Effector memory CD4-positive, alpha-beta T cell (primary cell): ENCODE measurements around the gene ITGB1BP1.

Experiments
- DNase-seq, 3 donors: peaks; one replicate each; pipeline ENCODE4 v3.0.0-alpha.2; 2020
- H3K27ac ChIP-seq: 2 replicates; pipeline ENCODE4 v1.7.0; 2013; ENCODE audit warnings: mild to moderate bottlenecking, low read length, moderate library complexity; ENCODE audit not compliant: insufficient read depth, poor library complexity, severe bottlenecking
- H3K27me3 ChIP-seq: replicated peaks from 2 replicates; pipeline ENCODE4 v1.7.0; 2013; ENCODE audit warnings: mild to moderate bottlenecking, low read length; ENCODE audit not compliant: insufficient read depth, control insufficient read depth, poor library complexity, severe bottlenecking
- H3K36me3 ChIP-seq: 2 replicates; pipeline ENCODE4 v1.7.0; 2013; ENCODE audit warnings: mild to moderate bottlenecking, low read length, moderate library complexity; ENCODE audit not compliant: control insufficient read depth, insufficient read depth
- H3K4me1 ChIP-seq: 2 replicates; pipeline ENCODE4 v1.7.0; 2013; ENCODE audit warnings: low read length, mild to moderate bottlenecking; ENCODE audit not compliant: control insufficient read depth, insufficient read depth, poor library complexity, severe bottlenecking
- H3K4me3 ChIP-seq: 2 replicates; pipeline ENCODE4 v1.7.0; 2013; ENCODE audit warnings: low read length, low read depth, mild to moderate bottlenecking; ENCODE audit not compliant: insufficient read depth, poor library complexity, severe bottlenecking
- H3K9me3 ChIP-seq: 2 replicates; pipeline ENCODE4 v1.7.0; 2013; ENCODE audit warnings: mild to moderate bottlenecking, low read length, moderate library complexity; ENCODE audit not compliant: control insufficient read depth

The ITGB1BP1 gene

DNA sequence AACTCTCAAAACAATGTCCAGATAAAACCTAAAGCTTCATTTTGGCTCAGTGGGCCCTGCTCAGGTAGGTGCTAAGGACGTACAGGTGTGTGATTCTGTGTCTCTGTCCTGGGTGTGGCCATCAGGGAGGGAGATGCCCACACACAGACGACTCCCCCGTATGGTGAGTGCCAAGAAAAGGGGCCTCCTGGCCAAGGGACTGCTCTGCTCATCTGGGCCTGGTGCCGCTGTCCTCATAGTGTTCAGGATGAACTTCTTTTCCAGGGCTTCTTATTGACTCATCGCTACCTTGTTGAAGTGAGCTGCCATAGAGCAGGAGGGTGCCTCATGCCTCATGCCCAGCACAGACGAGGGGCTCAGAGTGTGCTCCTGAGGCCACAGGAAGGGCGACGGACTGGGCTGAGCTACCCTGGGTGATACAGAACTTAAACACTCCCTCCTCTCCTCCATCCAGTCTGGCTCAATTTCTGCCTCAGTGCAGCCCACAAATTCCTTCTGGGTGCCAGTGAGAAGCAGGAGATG is 57.8 kb downstream of the ITGB1BP1 start:
- DNase-seq = no peak
- H3K4me3 ChIP-seq = no peak overlapping the region
- H3K9me3 ChIP-seq = no peaks in the 10 kb centered on the region
- no peaks in the 10 kb centered on the region for H3K27me3 ChIP-seq
- no peaks in the 10 kb centered on the region for H3K36me3 ChIP-seq
- no peaks in the 10 kb centered on the region for H3K4me1 ChIP-seq
- H3K27ac ChIP-seq = no peak overlapping the region

DNA sequence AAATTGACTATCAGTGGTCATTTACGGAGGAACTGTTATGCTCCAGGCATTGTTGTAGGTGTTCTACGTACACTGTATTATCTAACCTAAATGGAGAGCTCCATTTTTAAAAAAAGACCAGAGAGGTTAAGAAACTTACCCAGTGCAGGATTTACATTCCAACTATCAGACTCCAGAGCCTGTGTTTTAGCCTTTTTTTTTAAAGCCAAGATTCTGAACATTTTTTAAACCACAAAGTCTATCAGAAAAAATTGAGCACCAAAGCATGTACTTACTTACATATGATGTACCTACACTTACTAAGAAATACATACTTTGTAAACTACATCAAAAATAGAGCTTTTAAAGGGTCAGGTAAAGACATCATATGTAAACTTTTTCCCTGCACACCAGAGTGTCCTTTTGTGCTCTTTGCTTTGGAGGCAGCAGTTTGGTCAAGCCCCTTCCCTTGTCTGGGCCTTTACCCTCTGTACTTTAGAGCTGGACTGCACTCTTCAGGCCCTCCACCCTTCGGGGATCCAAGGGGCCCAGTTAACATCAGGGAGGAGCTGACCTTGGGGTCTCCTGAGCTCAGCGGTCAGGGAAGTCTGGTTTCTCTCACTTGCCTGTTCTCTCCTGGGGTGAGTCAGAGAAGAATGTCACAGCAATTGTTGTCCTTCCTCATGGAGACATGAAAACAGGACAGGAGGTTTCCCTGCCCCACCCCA is 58.4 kb downstream of the ITGB1BP1 start:
- Histone ChIP-seq H3K27me3 (no peaks in the 10 kb centered on the region), H3K36me3 (no peaks in the 10 kb centered on the region), H3K4me1 (no peaks in the 10 kb centered on the region), H3K9me3 (no peaks in the 10 kb centered on the region), H3K4me3 (no peak overlapping the region), H3K27ac (no peak overlapping the region)
- no peak for DNase-seq

DNA sequence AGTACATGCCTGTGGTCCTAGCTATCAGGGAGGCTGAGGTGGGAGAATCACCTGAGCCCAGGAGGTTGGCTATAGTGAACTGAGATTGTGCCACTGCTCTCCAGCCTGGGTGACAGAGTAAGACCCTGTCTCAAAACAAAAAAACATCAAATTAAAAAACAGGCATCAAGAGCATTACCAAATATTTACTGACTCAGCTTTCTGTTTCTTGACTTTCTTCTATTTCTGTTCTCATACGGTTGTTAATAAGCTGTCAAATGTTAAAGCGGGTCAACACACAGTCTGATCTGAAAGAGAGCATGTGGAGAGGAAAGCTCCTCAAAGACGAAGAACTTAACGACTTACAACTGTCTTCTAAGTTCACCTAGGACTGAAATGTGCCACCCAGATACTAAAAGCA is 59.0 kb downstream of the ITGB1BP1 start:
- H3K4me3 ChIP-seq = no peak overlapping the region
- H3K36me3 ChIP-seq = no peaks in the 10 kb centered on the region
- H3K4me1 ChIP-seq = no peaks in the 10 kb centered on the region
- H3K27me3 ChIP-seq = no peaks in the 10 kb centered on the region
- no peaks in the 10 kb centered on the region for H3K9me3 ChIP-seq
- H3K27ac ChIP-seq = no peak overlapping the region
- no peak for DNase-seq

DNA sequence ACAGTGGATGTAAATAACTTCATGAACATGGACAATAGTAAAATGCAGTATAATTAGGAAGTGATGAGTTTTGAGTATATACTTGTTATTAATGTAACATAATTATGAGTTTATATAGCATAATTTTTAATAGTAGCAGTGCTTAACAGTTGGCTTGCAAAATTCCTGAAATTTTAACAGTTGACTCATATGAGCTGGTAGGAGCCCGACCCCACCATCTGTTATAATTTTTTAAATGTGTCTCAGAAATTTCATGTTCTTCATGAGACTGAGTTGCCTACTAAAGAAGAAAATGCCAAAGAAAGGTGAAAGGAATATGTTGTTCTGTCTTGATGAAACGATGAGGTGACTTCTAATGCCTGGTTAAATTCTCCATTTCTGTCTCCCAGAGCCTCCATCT is 62.6 kb downstream of the ITGB1BP1 start:
- Histone ChIP-seq H3K4me3 (no peak overlapping the region), H3K9me3 (no peaks in the 10 kb centered on the region), H3K27me3 (no peaks in the 10 kb centered on the region), H3K4me1 (no peaks in the 10 kb centered on the region), H3K36me3 (no peaks in the 10 kb centered on the region), H3K27ac (no peak overlapping the region)
- DNase-seq = no peak

DNA sequence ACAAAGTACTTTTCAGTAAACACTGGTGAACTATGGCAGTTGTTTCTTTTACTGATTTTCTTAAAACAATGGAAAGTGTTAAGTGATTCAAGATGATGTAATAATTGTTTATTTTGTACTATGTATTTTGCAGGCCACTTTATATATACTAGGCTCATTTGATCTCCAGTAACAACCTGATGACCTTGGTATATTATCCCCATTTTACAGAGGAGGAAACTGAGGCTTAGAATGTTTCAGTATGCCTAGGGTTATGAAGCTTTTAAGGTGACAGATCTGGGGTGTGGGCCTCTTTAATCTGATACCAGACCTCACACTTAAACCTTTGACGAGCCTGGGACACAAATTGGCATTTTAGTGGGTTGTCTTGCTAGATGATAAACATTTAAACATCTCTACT is 63.2 kb downstream of the ITGB1BP1 start:
- no peak for DNase-seq

DNA sequence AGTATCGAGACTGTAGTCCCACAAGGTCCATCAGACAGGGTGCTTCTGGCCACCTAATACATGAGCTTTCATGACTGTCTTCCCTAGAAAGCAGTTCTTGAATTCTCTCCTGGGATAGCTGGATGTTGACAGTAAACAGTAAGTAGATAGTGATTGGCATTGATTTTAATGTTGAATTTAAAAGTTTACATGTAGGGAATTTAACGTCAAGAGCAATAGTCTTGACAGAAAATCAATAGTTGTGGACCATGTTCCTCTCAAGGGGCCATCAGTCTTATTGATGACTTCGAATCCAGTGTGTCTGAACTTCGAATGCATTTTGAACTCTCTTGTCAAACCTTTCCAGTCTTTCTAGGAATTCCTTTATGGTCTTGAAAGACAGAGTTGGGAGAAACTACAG is 63.9 kb downstream of the ITGB1BP1 start:
- H3K9me3 ChIP-seq = no peaks in the 10 kb centered on the region
- H3K36me3 ChIP-seq = no peaks in the 10 kb centered on the region
- H3K27me3 ChIP-seq = no peaks in the 10 kb centered on the region
- no peak overlapping the region for H3K4me3 ChIP-seq
- DNase-seq = no peak
- H3K4me1 ChIP-seq = no peaks in the 10 kb centered on the region
- H3K27ac ChIP-seq = no peak overlapping the region

More for the DNA sequence above, 63.2 kb downstream of the ITGB1BP1 start:
- no peaks in the 10 kb centered on the region for H3K36me3 ChIP-seq
- H3K27ac ChIP-seq = no peak overlapping the region
- no peak overlapping the region for H3K4me3 ChIP-seq
- no peaks in the 10 kb centered on the region for H3K4me1 ChIP-seq
- no peaks in the 10 kb centered on the region for H3K27me3 ChIP-seq
- no peaks in the 10 kb centered on the region for H3K9me3 ChIP-seq

DNA sequence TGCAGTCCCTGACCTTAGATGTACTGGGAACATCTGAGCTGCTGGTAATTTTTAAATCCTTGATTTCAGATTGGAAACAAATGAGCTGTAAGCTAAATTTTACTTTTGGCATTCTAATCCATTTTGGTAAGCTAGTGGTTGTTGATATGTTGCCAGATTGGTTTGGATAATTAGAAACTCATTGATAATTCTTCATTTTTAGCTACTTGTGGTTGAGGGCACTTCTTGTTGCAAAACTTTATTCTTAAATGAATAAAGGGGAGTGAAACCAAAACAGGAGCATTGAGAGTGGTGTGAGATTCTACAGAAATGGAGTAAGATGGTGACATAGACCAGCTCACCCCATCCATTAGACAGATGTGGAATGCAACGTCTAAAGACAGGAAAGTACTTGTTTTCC is 64.5 kb downstream of the ITGB1BP1 start:
- Histone ChIP-seq H3K4me3 (no peak overlapping the region), H3K27me3 (no peaks in the 10 kb centered on the region), H3K4me1 (no peaks in the 10 kb centered on the region), H3K36me3 (no peaks in the 10 kb centered on the region), H3K9me3 (no peaks in the 10 kb centered on the region), H3K27ac (no peak overlapping the region)
- no peak for DNase-seq

DNA sequence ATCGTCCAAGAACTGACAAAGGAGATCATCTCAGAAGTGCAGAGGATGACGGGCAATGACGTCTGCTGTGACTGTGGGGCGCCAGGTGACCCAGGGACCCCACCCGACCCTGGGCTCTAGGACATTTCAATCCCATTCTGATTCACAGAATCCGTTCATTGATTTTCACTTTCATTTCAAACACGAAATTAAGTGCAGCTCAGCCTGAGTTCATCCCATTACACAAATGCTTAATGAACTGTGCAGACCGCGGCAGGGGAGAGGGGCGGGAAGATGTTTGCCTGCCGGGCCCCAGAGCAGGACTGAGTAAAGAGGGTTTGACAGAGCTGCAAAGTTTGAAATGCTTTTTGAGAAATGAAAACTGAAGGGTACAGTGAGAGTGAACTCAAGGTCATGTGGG is 67.1 kb downstream of the ITGB1BP1 start:
- no peak overlapping the region for H3K4me3 ChIP-seq
- no peak overlapping the region for H3K27ac ChIP-seq
- H3K27me3 ChIP-seq = no peaks in the 10 kb centered on the region
- no peak for DNase-seq
- no peaks in the 10 kb centered on the region for H3K9me3 ChIP-seq
- H3K36me3 ChIP-seq = no peaks in the 10 kb centered on the region
- H3K4me1 ChIP-seq = no peaks in the 10 kb centered on the region

DNA sequence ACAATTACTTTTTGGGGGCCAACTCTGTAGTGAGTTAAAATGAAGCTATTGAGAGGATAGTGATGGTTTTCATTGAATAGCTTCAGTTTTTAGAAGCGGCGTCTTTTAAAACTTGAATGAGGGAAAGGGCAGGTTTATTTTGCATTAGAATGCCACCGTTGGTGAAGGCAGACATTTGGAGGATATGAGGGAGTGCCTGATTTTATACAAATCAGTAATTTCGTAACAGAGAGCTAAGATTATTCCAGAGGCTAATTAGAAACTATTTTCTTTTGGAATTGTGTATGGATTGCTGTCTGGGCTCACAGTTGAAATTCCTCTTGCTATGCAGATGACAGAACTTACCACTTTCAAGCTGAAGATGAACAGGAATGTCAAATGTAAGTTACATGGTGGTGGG is 67.6 kb downstream of the ITGB1BP1 start:
- no peaks in the 10 kb centered on the region for H3K4me1 ChIP-seq
- no peak for DNase-seq

DNA sequence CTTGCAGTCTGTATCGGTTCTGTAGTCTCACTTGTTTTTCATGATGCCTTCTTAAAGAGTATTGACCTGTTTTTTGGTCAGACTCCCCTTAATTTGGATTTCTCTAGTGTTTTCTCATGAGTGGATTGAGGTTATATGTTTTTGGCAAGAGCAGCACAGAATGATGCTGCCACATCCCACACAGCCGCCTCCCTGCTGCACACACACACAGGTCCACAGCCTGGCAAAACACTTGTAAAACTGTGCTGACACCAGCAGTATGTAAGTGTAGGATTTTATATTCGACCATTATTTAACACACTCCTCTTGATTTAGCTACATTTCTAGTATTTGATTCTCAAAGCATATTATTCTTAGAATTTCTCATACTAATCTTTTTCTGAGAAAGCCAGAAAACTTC is 68.1 kb downstream of the ITGB1BP1 start:
- DNase-seq = no peak
- no peak overlapping the region for H3K4me3 ChIP-seq
- H3K9me3 ChIP-seq = no peaks in the 10 kb centered on the region
- H3K27me3 ChIP-seq = no peaks in the 10 kb centered on the region
- no peaks in the 10 kb centered on the region for H3K36me3 ChIP-seq
- no peaks in the 10 kb centered on the region for H3K4me1 ChIP-seq
- no peak overlapping the region for H3K27ac ChIP-seq

More for the DNA sequence above, 67.6 kb downstream of the ITGB1BP1 start:
- Histone ChIP-seq H3K27ac (no peak overlapping the region), H3K9me3 (no peaks in the 10 kb centered on the region), H3K4me3 (no peak overlapping the region), H3K36me3 (no peaks in the 10 kb centered on the region), H3K27me3 (no peaks in the 10 kb centered on the region)
